Subcutaneous abdominal adipose tissue (tissue), 5 donors: ENCODE results near the gene DHCR24.
"Not testable (repeated sequence)": the region's sequence is repeated elsewhere in the genome, so short reads cannot be mapped to it uniquely, and the experiment has no call there.

Source experiments
- H3K27ac ChIP-seq: one replicate; pipeline ENCODE4 v1.7.0; 2013; ENCODE audit warnings: low read depth, mild to moderate bottlenecking, inconsistent platforms, low read length, moderate library complexity
- H3K27me3 ChIP-seq, 5 donors: one replicate each; pipeline ENCODE4 v1.7.0; 2013; ENCODE audit warnings: low read length in 5 of 5, inconsistent platforms in 1 of 5; ENCODE audit not compliant: control insufficient read depth in 5 of 5, insufficient read depth in 4 of 5
- H3K36me3 ChIP-seq, 5 donors: one replicate each; pipeline ENCODE4 v1.7.0; 2013; ENCODE audit warnings: low read length in 5 of 5; ENCODE audit not compliant: control insufficient read depth in 5 of 5, insufficient read depth in 5 of 5
- H3K4me1 ChIP-seq, 5 donors: one replicate each; pipeline ENCODE4 v1.7.0; 2013; ENCODE audit warnings: low read length in 5 of 5, mild to moderate bottlenecking in 3 of 5, moderate library complexity in 1 of 5; ENCODE audit not compliant: control insufficient read depth in 5 of 5, insufficient read depth in 5 of 5
- H3K4me3 ChIP-seq, 5 donors: one replicate each; pipeline ENCODE4 v1.7.0; 2013; ENCODE audit warnings: low read length in 5 of 5, low read depth in 1 of 5
- H3K9ac ChIP-seq, 5 donors: one replicate each; pipeline ENCODE4 v1.7.0; 2013; ENCODE audit warnings: low read length in 5 of 5, mild to moderate bottlenecking in 4 of 5, moderate library complexity in 3 of 5
- H3K9me3 ChIP-seq, 5 donors: one replicate each; pipeline ENCODE4 v1.7.0; 2013; ENCODE audit warnings: low read length in 5 of 5; ENCODE audit not compliant: control insufficient read depth in 5 of 5
- donor health status: healthy.
- donor health status: healthy.
- donor health status: healthy.
- donor health status: healthy.
- donor health status: healthy.

The DHCR24 gene

DNA sequence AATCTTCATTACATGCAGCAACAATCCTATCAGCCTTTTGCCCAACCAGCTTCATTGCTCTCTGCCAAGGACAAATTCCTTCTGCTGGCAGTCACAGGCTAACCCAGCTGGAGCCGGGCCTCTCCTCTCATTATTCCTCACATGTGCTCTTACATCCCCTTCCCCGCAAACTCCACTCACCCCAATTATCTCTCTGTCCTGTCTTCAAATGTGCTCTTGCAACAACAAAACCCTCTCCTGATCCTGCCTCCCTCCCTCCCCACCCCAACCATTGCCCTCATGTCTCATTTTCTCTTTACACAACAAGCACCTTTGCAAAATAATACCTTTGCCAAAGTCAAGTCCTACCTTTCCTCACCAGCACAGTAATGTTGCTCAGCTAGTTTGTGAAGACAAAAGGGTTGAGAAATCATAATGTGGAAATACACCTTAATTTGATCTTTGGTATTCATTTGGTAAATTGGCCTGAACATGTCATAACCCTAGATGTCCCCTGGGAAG is 36.0 kb upstream of the DHCR24 start:
- H3K36me3 ChIP-seq, result no peaks in the 10 kb centered on the region
- H3K4me1 ChIP-seq, result peaks cover 5 to 25% (median 17%) of the 10 kb centered on the region in 5 donors
- H3K9ac ChIP-seq, result no peak overlapping the region
- no peak overlapping the region for H3K4me3 ChIP-seq
- H3K27ac ChIP-seq, result no peak overlapping the region
- no peaks in the 10 kb centered on the region for H3K27me3 ChIP-seq
- H3K9me3 ChIP-seq, result no peaks in the 10 kb centered on the region

- Histone ChIP-seq H3K4me3 (no peak overlapping the region), H3K27ac (no peak overlapping the region), H3K9me3 (no peaks in the 10 kb centered on the region), H3K9ac (no peak overlapping the region), H3K27me3 (no peaks in the 10 kb centered on the region), H3K36me3 (no peaks in the 10 kb centered on the region), H3K4me1 (peaks cover 3 to 17% (median 13%) of the 10 kb centered on the region in 5 donors)
These were observed 35.2 kb upstream of the DHCR24 start for GRCh38 chr1:54922040-54922761.

GRCh38 chr1:54919367-54920359 is 32.7 kb upstream of the DHCR24 start:
- H3K9me3 ChIP-seq, result no peaks in the 10 kb centered on the region
- no peak overlapping the region for H3K9ac ChIP-seq
- no peak overlapping the region for H3K27ac ChIP-seq
- no peaks in the 10 kb centered on the region for H3K36me3 ChIP-seq
- peaks cover 0 to 10% (median 2%) of the 10 kb centered on the region in 5 donors for H3K4me1 ChIP-seq
- H3K4me3 ChIP-seq, result no peak overlapping the region
- no peaks in the 10 kb centered on the region for H3K27me3 ChIP-seq

- H3K36me3 ChIP-seq, H3K27ac ChIP-seq, H3K4me3 ChIP-seq, H3K9ac ChIP-seq, H3K27me3 ChIP-seq, H3K9me3 ChIP-seq, H3K4me1 ChIP-seq: not testable (repeated sequence)
These were observed 24.1 kb upstream of the DHCR24 start for GRCh38 chr1:54911076-54911475.

- no peak overlapping the region for H3K4me3 ChIP-seq
- no peaks in the 10 kb centered on the region for H3K9me3 ChIP-seq
- no peaks in the 10 kb centered on the region for H3K36me3 ChIP-seq
- no peaks in the 10 kb centered on the region for H3K27me3 ChIP-seq
- no peak overlapping the region for H3K27ac ChIP-seq
- H3K4me1 ChIP-seq, result no peaks in the 10 kb centered on the region
- no peak overlapping the region for H3K9ac ChIP-seq
These were observed 19.6 kb upstream of the DHCR24 start for GRCh38 chr1:54906586-54906985.

GRCh38 chr1:54904476-54905048 is 17.6 kb upstream of the DHCR24 start:
- Histone ChIP-seq H3K4me3 (no peak overlapping the region), H3K27me3 (no peaks in the 10 kb centered on the region), H3K9ac (no peak overlapping the region), H3K36me3 (no peaks in the 10 kb centered on the region), H3K9me3 (no peaks in the 10 kb centered on the region), H3K27ac (no peak overlapping the region), H3K4me1 (no peaks in the 10 kb centered on the region)

- Histone ChIP-seq H3K4me3 (no peak overlapping the region), H3K9ac (no peak overlapping the region), H3K36me3 (no peaks in the 10 kb centered on the region), H3K4me1 (no peaks in the 10 kb centered on the region), H3K27ac (no peak overlapping the region), H3K9me3 (no peaks in the 10 kb centered on the region), H3K27me3 (no peaks in the 10 kb centered on the region)
These were observed 7.3 kb upstream of the DHCR24 start for GRCh38 chr1:54894271-54894670.

- peaks cover 3 to 6% (median 5%) of the 10 kb centered on the region in 5 donors for H3K4me1 ChIP-seq
- H3K27ac ChIP-seq, result no peak overlapping the region
- H3K9me3 ChIP-seq, result no peaks in the 10 kb centered on the region
- H3K36me3 ChIP-seq, result no peaks in the 10 kb centered on the region
- H3K9ac ChIP-seq, result no peak overlapping the region
- H3K27me3 ChIP-seq, result no peaks in the 10 kb centered on the region
- no peak overlapping the region for H3K4me3 ChIP-seq
These were observed 5.6 kb upstream of the DHCR24 start for GRCh38 chr1:54892586-54892985.

GRCh38 chr1:54889132-54889725 is 2.2 kb upstream of the DHCR24 start:
- H3K9me3 ChIP-seq, result no peaks in the 10 kb centered on the region
- no peaks in the 10 kb centered on the region for H3K36me3 ChIP-seq
- peaks cover 7 to 35% (median 33%) of the 10 kb centered on the region in 5 donors for H3K4me1 ChIP-seq
- no peaks in the 10 kb centered on the region for H3K27me3 ChIP-seq
- H3K9ac ChIP-seq, result no peak overlapping the region
- H3K27ac ChIP-seq, result no peak overlapping the region
- H3K4me3 ChIP-seq, result no peak overlapping the region
